ENCODE measurements around the gene HSFX3. TPM values are rescaled to one million over a fixed set of nuclear protein-coding genes. Genes with fewer than 3 reads are reported as not detected.

The HSFX3 gene
- total and polyA plus RNA-seq, 2 of the 13 experiments (the other 11 are each of a cell fraction or from before 2014, with no cell fraction given): not detected

- TF ChIP-seq, protein P1, sequence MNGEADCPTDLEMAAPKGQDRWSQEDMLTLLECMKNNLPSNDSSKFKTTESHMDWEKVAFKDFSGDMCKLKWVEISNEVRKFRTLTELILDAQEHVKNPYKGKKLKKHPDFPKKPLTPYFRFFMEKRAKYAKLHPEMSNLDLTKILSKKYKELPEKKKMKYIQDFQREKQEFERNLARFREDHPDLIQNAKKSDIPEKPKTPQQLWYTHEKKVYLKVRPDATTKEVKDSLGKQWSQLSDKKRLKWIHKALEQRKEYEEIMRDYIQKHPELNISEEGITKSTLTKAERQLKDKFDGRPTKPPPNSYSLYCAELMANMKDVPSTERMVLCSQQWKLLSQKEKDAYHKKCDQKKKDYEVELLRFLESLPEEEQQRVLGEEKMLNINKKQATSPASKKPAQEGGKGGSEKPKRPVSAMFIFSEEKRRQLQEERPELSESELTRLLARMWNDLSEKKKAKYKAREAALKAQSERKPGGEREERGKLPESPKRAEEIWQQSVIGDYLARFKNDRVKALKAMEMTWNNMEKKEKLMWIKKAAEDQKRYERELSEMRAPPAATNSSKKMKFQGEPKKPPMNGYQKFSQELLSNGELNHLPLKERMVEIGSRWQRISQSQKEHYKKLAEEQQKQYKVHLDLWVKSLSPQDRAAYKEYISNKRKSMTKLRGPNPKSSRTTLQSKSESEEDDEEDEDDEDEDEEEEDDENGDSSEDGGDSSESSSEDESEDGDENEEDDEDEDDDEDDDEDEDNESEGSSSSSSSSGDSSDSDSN (CRISPR knock-in tag; IDR thresholded peaks at IDR 0.05): peak; percentile 60; the same call in 1 of the 2 replicates
- TF ChIP-seq FOXK1 (CRISPR knock-in tag; IDR thresholded peaks at IDR 0.05; ENCODE audit: borderline replicate concordance, low read depth): no peak
- TF ChIP-seq LCORL (IDR thresholded peaks at IDR 0.05): no peak
- TF ChIP-seq LCORL (CRISPR knock-in tag; IDR thresholded peaks at IDR 0.05): no peak
- no peak for TF ChIP-seq ZSCAN21 (CRISPR knock-in tag; IDR thresholded peaks at IDR 0.05; ENCODE audit: borderline replicate concordance)
- TF ChIP-seq, protein P2, sequence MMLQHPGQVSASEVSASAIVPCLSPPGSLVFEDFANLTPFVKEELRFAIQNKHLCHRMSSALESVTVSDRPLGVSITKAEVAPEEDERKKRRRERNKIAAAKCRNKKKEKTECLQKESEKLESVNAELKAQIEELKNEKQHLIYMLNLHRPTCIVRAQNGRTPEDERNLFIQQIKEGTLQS (CRISPR knock-in tag; IDR thresholded peaks at IDR 0.05): no peak
- TF ChIP-seq ZFX (CRISPR knock-in tag; IDR thresholded peaks at IDR 0.05; ENCODE audit: low read depth): peak; percentile 75; the same call in 1 of the 2 replicates
- no peak for TF ChIP-seq KDM3A (CRISPR knock-in tag; IDR thresholded peaks at IDR 0.05; ENCODE audit: low read depth)
- TF ChIP-seq MXD3 (CRISPR knock-in tag; IDR thresholded peaks at IDR 0.05): no peak
- TF ChIP-seq ZNF124 (CRISPR knock-in tag; IDR thresholded peaks at IDR 0.05): no peak
- no peak for TF ChIP-seq SP1 (IDR thresholded peaks at IDR 0.05)
- TF ChIP-seq SP1 (CRISPR knock-in tag; IDR thresholded peaks at IDR 0.05): no peak
- TF ChIP-seq ZNF20 (CRISPR knock-in tag; IDR thresholded peaks at IDR 0.05): no peak
- TF ChIP-seq ZNF777 (CRISPR knock-in tag; IDR thresholded peaks at IDR 0.05): peak; percentile 43; the same call in 1 of the 2 replicates
- TF ChIP-seq, protein P3, sequence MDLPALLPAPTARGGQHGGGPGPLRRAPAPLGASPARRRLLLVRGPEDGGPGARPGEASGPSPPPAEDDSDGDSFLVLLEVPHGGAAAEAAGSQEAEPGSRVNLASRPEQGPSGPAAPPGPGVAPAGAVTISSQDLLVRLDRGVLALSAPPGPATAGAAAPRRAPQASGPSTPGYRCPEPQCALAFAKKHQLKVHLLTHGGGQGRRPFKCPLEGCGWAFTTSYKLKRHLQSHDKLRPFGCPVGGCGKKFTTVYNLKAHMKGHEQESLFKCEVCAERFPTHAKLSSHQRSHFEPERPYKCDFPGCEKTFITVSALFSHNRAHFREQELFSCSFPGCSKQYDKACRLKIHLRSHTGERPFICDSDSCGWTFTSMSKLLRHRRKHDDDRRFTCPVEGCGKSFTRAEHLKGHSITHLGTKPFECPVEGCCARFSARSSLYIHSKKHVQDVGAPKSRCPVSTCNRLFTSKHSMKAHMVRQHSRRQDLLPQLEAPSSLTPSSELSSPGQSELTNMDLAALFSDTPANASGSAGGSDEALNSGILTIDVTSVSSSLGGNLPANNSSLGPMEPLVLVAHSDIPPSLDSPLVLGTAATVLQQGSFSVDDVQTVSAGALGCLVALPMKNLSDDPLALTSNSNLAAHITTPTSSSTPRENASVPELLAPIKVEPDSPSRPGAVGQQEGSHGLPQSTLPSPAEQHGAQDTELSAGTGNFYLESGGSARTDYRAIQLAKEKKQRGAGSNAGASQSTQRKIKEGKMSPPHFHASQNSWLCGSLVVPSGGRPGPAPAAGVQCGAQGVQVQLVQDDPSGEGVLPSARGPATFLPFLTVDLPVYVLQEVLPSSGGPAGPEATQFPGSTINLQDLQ (CRISPR knock-in tag; IDR thresholded peaks at IDR 0.05): no peak
- TF ChIP-seq ZNF562 (CRISPR knock-in tag; IDR thresholded peaks at IDR 0.05; ENCODE audit: borderline replicate concordance): no peak
- no peak for TF ChIP-seq ZNF816 (CRISPR knock-in tag; IDR thresholded peaks at IDR 0.05; ENCODE audit: borderline replicate concordance)
- TF ChIP-seq JARID2 (CRISPR knock-in tag; IDR thresholded peaks at IDR 0.05; ENCODE audit: insufficient replicate concordance): no peak
- no peak for TF ChIP-seq FLYWCH1 (CRISPR knock-in tag; IDR thresholded peaks at IDR 0.05)
- no peak for TF ChIP-seq DR1 (CRISPR knock-in tag; IDR thresholded peaks at IDR 0.05)
- peak; percentile 42; the same call in 1 of the 2 replicates for TF ChIP-seq MAX (IDR thresholded peaks at IDR 0.05)
Measured at GRCh38 chrX:149504915-149505651, 44.6 kb downstream of the HSFX3 start, which contains the start of gene IDS (continued).
